DOHH2 (cell line): Measurements from ENCODE around the gene OVOL1.

Source experiments
- H3F3A ChIP-seq: fragments of 200-600 bp; sonication (generic), shearing (Covaris generic); 2 replicates; pipeline ENCODE4 v1.6.0; 2016; ENCODE audit warnings: antibody characterized with exemption, mild to moderate bottlenecking; ENCODE audit not compliant: control insufficient read depth, insufficient read depth
- H3K27ac ChIP-seq: fragments of 200-600 bp; sonication (generic); 2 replicates; pipeline ENCODE4 v1.5.1; 2014; ENCODE audit warnings: low read depth, mild to moderate bottlenecking, low read length, moderate library complexity
- H3K27me3 ChIP-seq: fragments of 200-600 bp; sonication (generic); 2 replicates; pipeline ENCODE4 v1.6.1; 2014; ENCODE audit warnings: mild to moderate bottlenecking, low read length, mixed read lengths; ENCODE audit not compliant: control insufficient read depth
- H3K36me3 ChIP-seq: fragments of 200-600 bp; sonication (generic); 2 replicates; pipeline ENCODE4 v1.6.1; 2014; ENCODE audit warnings: mild to moderate bottlenecking, low read length, moderate library complexity, mixed read lengths; ENCODE audit not compliant: control insufficient read depth
- H3K4me1 ChIP-seq: fragments of 200-600 bp; sonication (generic); 2 replicates; pipeline ENCODE4 v1.6.1; 2014; ENCODE audit warnings: mild to moderate bottlenecking, low read length, mixed read lengths; ENCODE audit not compliant: control insufficient read depth
- H3K4me2 ChIP-seq: fragments of 200-600 bp; sonication (generic); 2 replicates; pipeline ENCODE4 v1.6.0; 2014; ENCODE audit warnings: mild to moderate bottlenecking, low read length, moderate library complexity
- H3K4me3 ChIP-seq: fragments of 200-600 bp; sonication (generic); 2 replicates; pipeline ENCODE4 v1.5.1; 2014; ENCODE audit warnings: mild to moderate bottlenecking, low read length, mixed read lengths
- H3K79me2 ChIP-seq: fragments of 200-600 bp; sonication (generic); 2 replicates; pipeline ENCODE4 v1.6.1; 2014; ENCODE audit warnings: mild to moderate bottlenecking, low read length, mixed read lengths; ENCODE audit not compliant: control insufficient read depth
- H3K9me2 ChIP-seq: fragments of 200-600 bp; sonication (generic); replicated peaks from 2 replicates; pipeline ENCODE4 v1.6.1; 2014; ENCODE audit warnings: mild to moderate bottlenecking, low read length, mixed read lengths; ENCODE audit not compliant: control insufficient read depth
- H3K9me3 ChIP-seq: fragments of 200-600 bp; sonication (generic); 2 replicates; pipeline ENCODE4 v1.6.1; 2014; ENCODE audit warnings: antibody characterized with exemption, low read length, mixed read lengths; ENCODE audit not compliant: control insufficient read depth, insufficient read depth
- H4K20me1 ChIP-seq: fragments of 200-600 bp; sonication (generic); 2 replicates; pipeline ENCODE4 v1.6.0; 2014; ENCODE audit warnings: low read depth, mild to moderate bottlenecking, antibody characterized with exemption, low read length, moderate library complexity; ENCODE audit not compliant: control insufficient read depth, insufficient read depth
- EZH2phosphoT487 ChIP-seq: fragments of 200-600 bp; sonication (generic); IDR thresholded peaks from 2 replicates; pipeline ENCODE4 v1.6.1; 2017; ENCODE audit warnings: borderline replicate concordance, mild to moderate bottlenecking, antibody characterized with exemption, low read length, moderate library complexity, mixed read lengths
- TF ChIP-seq, protein P1 (sequence below): fragments of 200-600 bp; sonication (generic); IDR thresholded peaks from one replicate; pipeline ENCODE4 v1.5.1; 2014; ENCODE audit warnings: antibody characterized with exemption, mild to moderate bottlenecking, low read depth, low read length; ENCODE audit not compliant: poor library complexity, severe bottlenecking

Gene OVOL1

GRCh38 chr11:65770951-65771567 lies 15.8 kb upstream of the OVOL1 start:
- peaks cover 4% of the 10 kb centered on the region; the same call in 1 of the 2 replicates for H3F3A ChIP-seq
- no peaks in the 10 kb centered on the region; the same call in 1 of the 2 replicates for H3K36me3 ChIP-seq
- no peaks in the 10 kb centered on the region for H3K9me3 ChIP-seq
- no peaks in the 10 kb centered on the region for H3K27me3 ChIP-seq
- H3K9me2 ChIP-seq: no peaks in the 10 kb centered on the region
- TF ChIP-seq, protein P1, sequence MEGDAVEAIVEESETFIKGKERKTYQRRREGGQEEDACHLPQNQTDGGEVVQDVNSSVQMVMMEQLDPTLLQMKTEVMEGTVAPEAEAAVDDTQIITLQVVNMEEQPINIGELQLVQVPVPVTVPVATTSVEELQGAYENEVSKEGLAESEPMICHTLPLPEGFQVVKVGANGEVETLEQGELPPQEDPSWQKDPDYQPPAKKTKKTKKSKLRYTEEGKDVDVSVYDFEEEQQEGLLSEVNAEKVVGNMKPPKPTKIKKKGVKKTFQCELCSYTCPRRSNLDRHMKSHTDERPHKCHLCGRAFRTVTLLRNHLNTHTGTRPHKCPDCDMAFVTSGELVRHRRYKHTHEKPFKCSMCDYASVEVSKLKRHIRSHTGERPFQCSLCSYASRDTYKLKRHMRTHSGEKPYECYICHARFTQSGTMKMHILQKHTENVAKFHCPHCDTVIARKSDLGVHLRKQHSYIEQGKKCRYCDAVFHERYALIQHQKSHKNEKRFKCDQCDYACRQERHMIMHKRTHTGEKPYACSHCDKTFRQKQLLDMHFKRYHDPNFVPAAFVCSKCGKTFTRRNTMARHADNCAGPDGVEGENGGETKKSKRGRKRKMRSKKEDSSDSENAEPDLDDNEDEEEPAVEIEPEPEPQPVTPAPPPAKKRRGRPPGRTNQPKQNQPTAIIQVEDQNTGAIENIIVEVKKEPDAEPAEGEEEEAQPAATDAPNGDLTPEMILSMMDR: no peak
- TF ChIP-seq EZH2phosphoT487: no peak
- H4K20me1 ChIP-seq: 0 out of 2 replicates have a peak, but pooled peaks cover 3% of the 10 kb centered on the region
- no peaks in the 10 kb centered on the region for H3K79me2 ChIP-seq
- H3K4me2 ChIP-seq: no peak overlapping the region
- no peak overlapping the region for H3K4me3 ChIP-seq
- peaks cover 7% of the 10 kb centered on the region for H3K4me1 ChIP-seq
- H3K27ac ChIP-seq: no peak overlapping the region

- Histone ChIP-seq H3F3A (peaks cover 4% of the 10 kb centered on the region; the same call in 1 of the 2 replicates), H3K27ac (no peak overlapping the region), H3K27me3 (no peaks in the 10 kb centered on the region), H3K4me2 (no peak overlapping the region), H3K4me3 (no peak overlapping the region), H4K20me1 (0 out of 2 replicates have a peak, but pooled peaks cover 3% of the 10 kb centered on the region), H3K4me1 (peaks cover 7% of the 10 kb centered on the region), H3K9me3 (no peaks in the 10 kb centered on the region), H3K79me2 (0 out of 2 replicates have a peak, but pooled peaks cover 4% of the 10 kb centered on the region), H3K9me2 (no peaks in the 10 kb centered on the region), H3K36me3 (peaks cover 4% of the 10 kb centered on the region)
- no peak for TF ChIP-seq EZH2phosphoT487
- TF ChIP-seq, protein P1: no peak
Measured at GRCh38 chr11:65771589-65772112, 15.2 kb upstream of the OVOL1 start.

DNA sequence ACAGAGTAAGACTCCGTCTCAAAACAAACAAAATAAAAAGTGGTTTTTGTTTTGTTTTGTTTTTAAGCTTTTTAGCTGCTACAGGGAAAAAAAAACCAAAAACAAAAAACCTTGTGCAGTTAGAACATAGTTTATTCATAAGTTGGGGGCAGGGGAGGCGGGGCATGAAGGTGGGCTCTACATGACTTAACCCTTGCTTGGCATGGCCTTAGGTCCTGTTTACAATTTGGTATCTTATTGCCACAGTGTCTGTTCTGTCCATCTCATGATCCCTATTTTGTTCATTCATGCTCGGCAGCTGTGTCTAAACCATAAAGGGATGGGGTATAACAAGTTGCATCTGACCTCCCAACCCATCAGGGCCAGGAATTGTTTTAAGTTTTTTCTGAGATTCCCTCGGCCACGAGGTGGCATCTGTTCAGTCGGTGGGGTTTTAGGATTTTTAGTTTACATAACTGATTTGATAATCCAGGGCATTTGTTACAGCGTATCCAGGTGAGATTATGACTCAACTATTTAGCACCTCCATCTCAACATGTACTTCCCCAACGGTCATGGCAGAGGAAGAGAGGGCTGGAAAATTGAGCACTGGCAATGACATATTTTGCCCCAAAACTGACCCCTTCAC lies 13.0 kb upstream of the OVOL1 start:
- peaks cover 6% of the 10 kb centered on the region for H4K20me1 ChIP-seq
- H3K9me3 ChIP-seq: no peaks in the 10 kb centered on the region
- H3K4me2 ChIP-seq: no peak overlapping the region
- H3K27me3 ChIP-seq: no peaks in the 10 kb centered on the region
- H3F3A ChIP-seq: peaks cover 4% of the 10 kb centered on the region; the same call in 1 of the 2 replicates
- TF ChIP-seq, protein P1: no peak
- no peak for TF ChIP-seq EZH2phosphoT487
- H3K9me2 ChIP-seq: no peaks in the 10 kb centered on the region
- H3K4me3 ChIP-seq: no peak overlapping the region
- H3K4me1 ChIP-seq: peaks cover 7% of the 10 kb centered on the region
- H3K27ac ChIP-seq: no peak overlapping the region
- peaks cover 23% of the 10 kb centered on the region for H3K79me2 ChIP-seq
- peaks cover 26% of the 10 kb centered on the region for H3K36me3 ChIP-seq
